Germinal center (tissue), 1 donor: Measurements from ENCODE around the gene RASA3.
"Not testable (repeated sequence)": the region's sequence is repeated elsewhere in the genome, so short reads cannot be mapped to it uniquely, and the experiment has no call there.

Experiments
- DNase-seq: peaks from one replicate; pipeline ENCODE4 v3.0.0; 2012; ENCODE audit warnings: mixed read lengths, low spot score

Gene RASA3

GRCh38 chr13:114155926-114156883, 23.8 kb upstream of the RASA3 start:
- no peak for DNase-seq

DNA sequence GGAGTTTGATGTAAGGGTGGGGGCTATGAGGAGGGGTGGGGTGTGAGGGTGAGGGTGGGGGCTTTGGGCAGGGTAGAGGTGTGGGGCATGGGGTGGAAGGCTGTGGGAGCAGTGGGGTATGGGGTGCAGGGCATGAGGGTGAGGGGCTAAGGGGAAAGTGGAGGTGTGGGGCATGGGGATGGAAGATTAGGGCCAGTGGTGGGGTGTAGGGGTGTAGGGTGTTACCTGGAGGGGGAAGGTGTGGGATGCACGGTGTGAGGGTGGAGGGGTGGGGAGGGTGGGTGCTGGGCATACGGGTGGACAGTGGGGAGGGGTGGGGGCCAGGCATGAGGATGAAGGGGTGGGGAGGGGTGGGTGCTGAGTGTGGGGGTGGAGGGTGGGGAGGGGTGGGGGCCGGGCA, 22.9 kb upstream of the RASA3 start:
- DNase-seq, result no peak

DNA sequence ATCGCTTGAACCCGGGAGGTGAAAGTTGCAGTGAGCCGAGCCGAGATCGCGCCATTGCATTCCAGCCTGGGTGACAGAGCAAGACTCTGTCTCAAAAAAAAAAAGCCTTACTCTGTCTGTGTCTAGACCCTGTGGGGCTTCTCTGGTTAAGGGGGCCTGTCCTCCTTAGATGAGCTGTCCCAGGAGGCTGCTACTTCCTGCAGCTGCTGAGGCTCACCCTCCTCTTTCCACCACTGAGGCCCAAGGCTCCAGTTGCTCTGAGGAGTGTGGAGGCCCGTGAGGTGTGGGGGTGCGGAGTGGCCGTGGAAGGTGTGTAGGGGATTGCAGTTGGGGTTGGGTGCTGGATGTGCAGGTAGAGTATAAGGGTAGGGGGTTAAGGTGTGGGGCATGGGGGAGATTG, 22.1 kb upstream of the RASA3 start:
- no peak for DNase-seq

- DNase-seq, result no peak
These were observed 21.2 kb upstream of the RASA3 start for GRCh38 chr13:114153485-114154080.

GRCh38 chr13:114152831-114153371, 20.5 kb upstream of the RASA3 start:
- DNase-seq, result no peak

DNA sequence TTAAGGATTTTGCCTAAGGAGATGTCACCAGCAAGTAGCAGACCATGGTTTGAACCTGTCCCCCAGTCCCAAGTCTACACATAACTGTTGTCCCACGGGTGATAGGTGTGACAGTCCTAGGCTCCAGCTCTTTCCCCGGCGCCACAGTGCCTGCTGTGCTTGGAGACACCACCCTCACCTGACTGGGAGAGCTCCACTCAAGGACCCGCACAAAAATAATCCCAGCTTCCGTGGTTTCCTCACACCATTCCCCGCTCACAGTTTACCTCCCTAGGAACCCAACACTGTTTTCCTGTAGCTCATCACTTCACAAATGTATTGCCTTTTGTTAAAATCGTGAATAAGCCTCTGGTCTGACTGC, 19.8 kb upstream of the RASA3 start:
- no peak for DNase-seq

DNA sequence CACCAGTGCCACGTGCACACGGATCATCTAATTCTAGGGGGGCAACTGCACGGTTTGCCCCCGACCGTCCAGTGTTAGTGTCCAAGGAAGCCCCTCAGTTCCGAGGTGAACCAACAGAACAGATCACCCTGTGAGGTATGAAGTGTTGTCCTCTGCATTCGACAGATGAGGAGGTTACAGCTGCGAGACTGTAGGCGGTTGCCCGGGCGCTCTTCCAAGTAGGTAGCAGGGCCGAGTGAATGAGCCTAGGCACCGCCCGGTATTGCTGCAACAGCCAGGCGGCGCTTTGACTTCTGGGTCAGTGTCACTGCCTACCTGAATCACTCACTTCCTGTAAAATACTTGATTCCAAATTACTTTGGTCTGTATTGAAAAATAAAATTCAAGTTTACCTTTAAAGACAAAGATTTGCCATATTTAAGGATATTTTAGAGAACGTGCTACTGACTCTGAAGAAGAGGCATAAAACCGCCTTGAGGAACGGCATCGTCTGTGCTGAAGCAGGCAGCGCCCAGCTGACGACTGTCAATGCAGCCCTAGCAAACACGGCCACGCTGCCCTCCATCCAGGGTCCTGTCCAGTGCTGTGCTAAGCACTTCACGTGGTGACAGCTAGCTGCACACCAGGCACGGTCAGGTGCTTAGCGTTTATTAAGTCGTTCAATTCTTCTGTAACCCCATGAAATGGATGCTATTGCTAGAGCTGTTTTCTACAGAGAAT, 19.3 kb upstream of the RASA3 start:
- DNase-seq, result no peak

GRCh38 chr13:114151031-114151430, 18.6 kb upstream of the RASA3 start:
- DNase-seq, result no peak

- no peak for DNase-seq
These were observed 17.6 kb upstream of the RASA3 start for GRCh38 chr13:114149774-114150740.

DNA sequence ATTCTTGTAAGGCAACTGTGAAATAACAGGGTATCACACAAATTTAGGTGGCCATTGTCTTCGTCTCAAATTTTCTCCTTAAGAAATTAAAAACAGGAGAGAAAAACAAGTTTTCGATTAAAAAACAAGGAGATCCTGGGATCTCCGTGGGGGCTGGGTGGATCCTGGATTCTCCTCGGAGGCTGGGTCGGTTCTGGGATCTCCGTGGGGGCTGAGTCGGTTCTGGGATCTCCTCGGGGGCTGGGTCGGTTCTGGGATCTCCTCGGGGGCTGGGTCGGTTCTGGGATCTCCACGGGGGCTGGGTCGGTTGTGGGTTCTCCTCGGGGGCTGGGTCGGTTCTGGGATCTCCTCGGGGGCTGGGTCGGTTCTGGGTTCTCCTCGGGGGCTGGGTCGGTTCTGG, 16.5 kb upstream of the RASA3 start:
- not testable (repeated sequence) for DNase-seq

GRCh38 chr13:114148521-114148855, 16.1 kb upstream of the RASA3 start:
- no peak for DNase-seq

DNA sequence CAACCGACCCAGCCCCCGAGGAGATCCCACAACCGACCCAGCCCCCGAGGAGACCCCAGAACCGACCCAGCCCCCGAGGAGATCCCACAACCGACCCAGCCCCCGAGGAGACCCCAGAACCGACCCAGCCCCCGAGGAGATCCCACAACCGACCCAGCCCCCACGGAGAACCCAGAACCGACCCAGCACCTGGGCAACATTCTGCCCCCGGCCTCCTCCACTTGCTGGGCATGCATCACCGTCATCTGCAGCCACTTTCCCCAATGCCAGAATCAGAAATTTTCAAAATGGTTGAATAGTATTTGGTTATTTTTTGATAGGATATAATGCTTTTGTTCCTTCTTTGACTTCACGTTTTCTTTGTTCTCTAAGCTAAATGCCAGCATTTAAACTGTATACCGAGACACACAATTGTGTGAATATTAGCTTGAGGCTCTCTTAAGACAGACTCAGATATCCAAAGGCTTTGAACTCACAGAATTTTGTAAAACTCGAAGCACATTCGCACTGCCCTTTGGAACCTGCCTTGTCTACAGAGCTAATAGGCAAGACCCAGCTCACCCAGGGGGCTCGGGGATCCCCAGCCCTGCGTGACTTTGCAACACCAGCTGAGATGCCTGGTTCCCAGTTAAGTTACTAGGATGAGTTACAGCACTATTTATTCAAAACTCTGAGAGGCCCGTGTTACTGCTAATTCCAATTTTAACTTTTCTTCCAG, 15.5 kb upstream of the RASA3 start:
- DNase-seq, result no peak

DNA sequence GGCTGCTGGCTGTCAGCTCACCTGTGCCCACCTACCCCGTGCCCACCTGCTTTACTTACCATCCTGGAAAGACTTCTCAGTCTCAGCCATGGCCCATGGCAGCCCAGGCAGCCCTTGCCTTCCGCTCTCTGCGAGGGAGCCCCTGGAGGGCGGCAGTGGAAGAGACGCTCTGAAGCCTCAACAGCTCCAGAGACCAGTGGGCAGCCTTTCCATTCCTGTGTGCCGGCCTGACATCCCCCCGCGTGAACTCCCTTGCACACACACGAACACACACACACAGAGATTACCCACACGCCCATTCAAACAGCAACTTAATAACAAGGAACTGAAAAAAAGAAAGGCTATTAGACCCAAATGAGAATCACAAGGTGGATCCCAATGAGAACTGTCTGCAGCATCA, 14.2 kb upstream of the RASA3 start:
- DNase-seq, result no peak

- DNase-seq, result no peak
These were observed 13.8 kb upstream of the RASA3 start for GRCh38 chr13:114146173-114146572.

DNA sequence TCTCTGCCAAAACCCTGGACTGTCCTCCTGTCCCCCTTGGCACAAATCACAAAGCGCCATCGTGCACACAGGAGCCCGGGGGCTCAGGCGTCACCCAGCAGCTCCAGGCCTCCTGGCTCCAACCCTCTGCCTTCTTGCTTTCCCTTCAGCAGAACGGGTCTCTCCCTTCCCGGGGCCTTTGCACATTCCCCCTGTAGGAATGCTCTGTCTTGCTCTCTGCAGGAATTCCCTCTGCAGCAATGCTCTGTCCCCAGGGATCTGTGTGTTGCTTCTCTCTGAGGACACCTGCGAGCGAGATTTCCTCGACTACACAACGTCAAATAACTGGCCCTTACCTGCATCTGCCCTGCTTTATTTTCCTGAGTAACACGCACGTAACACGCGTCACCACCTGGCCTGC, 13.3 kb upstream of the RASA3 start:
- no peak for DNase-seq

- DNase-seq, result no peak
These were observed 12.8 kb upstream of the RASA3 start for GRCh38 chr13:114145256-114145655.

GRCh38 chr13:114144606-114145244, 12.3 kb upstream of the RASA3 start:
- no peak for DNase-seq

- DNase-seq, result peak; percentile 79
These were observed 11.6 kb upstream of the RASA3 start for GRCh38 chr13:114143806-114144605.

- no peak for DNase-seq
These were observed 10.4 kb upstream of the RASA3 start for GRCh38 chr13:114142640-114143490.
